NOMO-1 treated with DMSO at 0.1 percent for 48 hours (cell line): Measurements from ENCODE around the gene STYX.
A peak's percentile ranks its signal among the peaks of the same experiment; 100 is the strongest.

Experiments used
- DNase-seq: peaks from one replicate; lab custom pipeline; 2025; ENCODE audit not compliant: unreplicated experiment; lab: John Stamatoyannopoulos, UW

STYX gene

GRCh38 chr14:52729925-52730708 is at the start of gene STYX:
Gene STYX (plus strand): TSS chr14:52730166. CDS start chr14:52730475, 309 bp downstream.
- DNase-seq: peak; percentile 95

- DNase-seq: no peak
Observed at GRCh38 chr14:52683985-52684520, 45.9 kb upstream of the STYX start.

GRCh38 chr14:52686176-52686575 is 43.8 kb upstream of the STYX start:
- DNase-seq: no peak

- DNase-seq: no peak
Observed at GRCh38 chr14:52690983-52691760, 38.8 kb upstream of the STYX start.

GRCh38 chr14:52692248-52692962 is 37.6 kb upstream of the STYX start:
- DNase-seq: peak; percentile 77

- DNase-seq: no peak
Observed at GRCh38 chr14:52693036-52693435, 36.9 kb upstream of the STYX start.

- no peak for DNase-seq
Observed at GRCh38 chr14:52693532-52693931, 36.4 kb upstream of the STYX start.

- peak; percentile 61 for DNase-seq
Observed at GRCh38 chr14:52694761-52695480, 35.0 kb upstream of the STYX start.

- DNase-seq: peak; percentile 59
Observed at GRCh38 chr14:52695481-52696091, 34.4 kb upstream of the STYX start, which contains the start of gene ERO1A. Gene ERO1A (minus strand): TSS chr14:52695558. CDS start chr14:52695481, 77 bp downstream.

- DNase-seq: no peak
Observed at GRCh38 chr14:52700701-52701172, 29.2 kb upstream of the STYX start.

- no peak for DNase-seq
Observed at GRCh38 chr14:52701223-52701622, 28.7 kb upstream of the STYX start.

- peak; percentile 53 for DNase-seq
Observed at GRCh38 chr14:52703225-52703624, 26.7 kb upstream of the STYX start.

GRCh38 chr14:52703664-52704063 is 26.3 kb upstream of the STYX start:
- no peak for DNase-seq

- DNase-seq: no peak
Observed at GRCh38 chr14:52706286-52706685, 23.7 kb upstream of the STYX start.

- peak; percentile 86 for DNase-seq
Observed at GRCh38 chr14:52706724-52707706, 23.0 kb upstream of the STYX start, which contains the start of gene PSMC6. Gene PSMC6 (plus strand): TSS chr14:52707200. CDS start chr14:52707220, 20 bp downstream.

GRCh38 chr14:52711666-52712065 is 18.3 kb upstream of the STYX start:
- no peak for DNase-seq

- DNase-seq: no peak
Observed at GRCh38 chr14:52716155-52716554, 13.8 kb upstream of the STYX start.

- no peak for DNase-seq
Observed at GRCh38 chr14:52723514-52724359, 6.2 kb upstream of the STYX start.
